ENCODE data around the gene MEF2A. TPM values are rescaled to one million over a fixed set of nuclear protein-coding genes. Genes with fewer than 3 reads are reported as not detected.

MEF2A gene
- total RNA-seq, 1 experiment from 2014 or later = 29.6 TPM

GRCh38 chr15:99621767-99622166 is 56.0 kb downstream of the MEF2A start:
- no peak for ATAC-seq

More at GRCh38 chr15:99621767-99622166, 56.0 kb downstream of the MEF2A start:
- no TSS peak for BruUV-seq (replicated peaks)
- DNase-seq (ENCODE audit: low read depth, low spot score) = no peak
- Histone ChIP-seq H3K36me3 (ENCODE audit: control insufficient read depth in 1 of 2, insufficient read depth in 2 of 2, low read length in 2 of 2) (no peaks in the 10 kb centered on the region), H3K79me2 (ENCODE audit: insufficient read depth, low read length) (peaks cover 87% of the 10 kb centered on the region), H3K4me3 (replicated peaks in 1 of 2; ENCODE audit: low read depth in 1 of 2, low read length in 2 of 2) (no peak overlapping the region), H3K9me3 (ENCODE audit: control insufficient read depth in 1 of 2, insufficient read depth in 1 of 2, low read depth in 1 of 2, low read length in 2 of 2) (no peaks in the 10 kb centered on the region), H3K27me3 (ENCODE audit: insufficient read depth, low read length) (no peaks in the 10 kb centered on the region), H3K4me1 (ENCODE audit: control insufficient read depth in 1 of 2, insufficient read depth in 2 of 2, low read length in 2 of 2) (no peaks in the 10 kb centered on the region), H3K27ac (ENCODE audit: low read depth, low read length) (no peak overlapping the region), H3K9me2 (ENCODE audit: insufficient read depth) (no peaks in the 10 kb centered on the region; the same call in 1 of the 2 replicates), H4K20me1 (ENCODE audit: insufficient read depth) (peaks cover 6% of the 10 kb centered on the region; the same call in 1 of the 2 replicates), H3K9ac (ENCODE audit: low read length) (no peak overlapping the region), H3K4me2 (ENCODE audit: low read length) (no peak overlapping the region), H2AFZ (ENCODE audit: low read depth, low read length, poor library complexity, severe bottlenecking) (no peak overlapping the region)
- ChIA-PET POLR2A (no interaction called here), RAD21 (ENCODE audit: low non-redundant PET in 1 of 2, low total read pairs in 2 of 2, uncharacterized antibody in 2 of 2, unreplicated experiment in 2 of 2) (no interaction called here), CTCF (no interaction called here)
- TF ChIP-seq SP1 (IDR thresholded peaks at IDR 0.05; ENCODE audit: low read depth) (no peak), CEBPB (IDR thresholded peaks at IDR 0.05; ENCODE audit: low read depth) (no peak), ZFX (IDR thresholded peaks at IDR 0.05) (no peak), EZH2 (IDR thresholded peaks at IDR 0.05) (no peak), MAX (IDR thresholded peaks at IDR 0.05) (no peak), FOSL1 (IDR thresholded peaks at IDR 0.05; ENCODE audit: low read depth) (no peak), CBX3 (IDR thresholded peaks at IDR 0.05; ENCODE audit: low read depth) (no peak), POLR2A (IDR thresholded peaks at IDR 0.05; ENCODE audit: borderline replicate concordance, extremely low read depth, insufficient read depth, insufficient read length) (no peak), ZBTB33 (IDR thresholded peaks at IDR 0.05; ENCODE audit: extremely low read depth, insufficient replicate concordance, low read length) (no peak), POLR2AphosphoS5 (IDR thresholded peaks at IDR 0.05; ENCODE audit: low read depth, low read length) (no peak), TCF7L2 (IDR thresholded peaks at IDR 0.05; ENCODE audit: borderline replicate concordance, extremely low read depth, insufficient read depth, insufficient read length) (no peak), ZNF274 (IDR thresholded peaks at IDR 0.05; ENCODE audit: low read depth, low read length) (no peak), EGR1 (IDR thresholded peaks at IDR 0.05; ENCODE audit: low read depth) (no peak), SIN3A (IDR thresholded peaks at IDR 0.05; ENCODE audit: low read depth) (no peak), REST (IDR thresholded peaks at IDR 0.05; ENCODE audit: low read depth) (no peak), ATF3 (IDR thresholded peaks at IDR 0.05) (no peak)
- intact Hi-C loops (cut with micrococcal nuclease) = no loop called here
